NCI-H345 treated with DMSO at 0.1 percent for 48 hours (cell line): ENCODE data around the gene JAM3.
"Not testable (repeated sequence)": the region's sequence is repeated elsewhere in the genome, so short reads cannot be mapped to it uniquely, and the experiment has no call there.

ENCODE experiments used
- DNase-seq: peaks from one replicate; lab custom pipeline; 2025; ENCODE audit not compliant: unreplicated experiment; lab: John Stamatoyannopoulos, UW

Gene JAM3

DNA sequence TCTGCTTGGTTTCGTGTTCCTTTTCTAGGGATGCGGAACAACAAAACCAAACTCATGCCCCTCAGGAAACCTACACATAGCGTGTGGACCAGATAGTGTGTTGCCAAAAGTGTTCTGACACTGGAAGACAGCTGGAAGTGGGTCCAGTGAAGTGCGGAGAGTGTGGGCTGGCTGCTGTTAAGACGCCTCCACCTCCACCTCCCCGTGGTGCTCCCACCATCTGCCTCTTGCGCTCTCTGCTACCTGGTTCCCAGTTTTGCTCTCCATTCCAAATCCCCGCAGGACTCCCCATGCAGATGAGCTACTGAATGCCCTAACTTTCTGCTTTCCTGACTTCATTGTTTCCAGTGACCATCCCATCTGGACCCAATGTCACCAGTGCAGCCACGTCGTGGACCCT, 103.1 kb downstream of the JAM3 start:
- DNase-seq = no peak

DNA sequence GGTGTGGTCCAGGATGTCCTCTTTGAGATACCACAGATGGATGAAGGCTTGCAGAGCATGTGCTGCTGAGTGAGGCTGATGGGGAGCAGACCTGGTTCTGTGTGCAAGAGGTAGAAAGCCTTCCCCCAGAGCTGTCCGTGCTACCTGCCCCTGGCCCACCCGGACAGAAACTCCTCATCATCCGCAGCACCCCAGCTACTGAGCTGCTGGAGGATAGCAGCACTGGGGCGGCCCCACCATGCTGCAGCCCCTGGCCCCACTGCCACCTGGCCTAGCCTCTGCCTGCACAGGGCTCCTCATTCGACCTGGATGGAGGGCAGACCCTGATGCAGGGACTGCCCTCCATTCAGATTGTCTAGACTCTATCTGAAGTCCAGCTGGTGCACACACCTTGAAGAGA, 104.4 kb downstream of the JAM3 start:
- no peak for DNase-seq

DNA sequence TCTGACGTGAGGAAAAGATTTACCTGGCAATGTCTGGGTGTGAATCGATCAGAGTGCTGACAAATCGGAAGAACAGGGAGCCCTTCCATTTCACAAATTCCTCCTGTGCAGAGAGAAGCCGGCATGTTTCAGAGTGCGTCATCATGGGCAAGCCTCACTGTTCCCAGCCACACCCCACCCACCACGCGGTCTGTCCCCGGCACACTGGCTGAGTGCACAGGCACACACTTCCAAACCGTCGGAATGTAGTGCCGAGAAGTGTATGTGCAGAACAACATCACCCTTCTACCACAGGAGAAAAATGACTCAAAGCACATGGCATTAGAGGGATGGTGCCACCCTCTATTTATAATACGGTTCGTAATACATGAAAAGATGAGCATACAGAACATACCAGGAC, 107.4 kb downstream of the JAM3 start:
- DNase-seq = no peak

DNA sequence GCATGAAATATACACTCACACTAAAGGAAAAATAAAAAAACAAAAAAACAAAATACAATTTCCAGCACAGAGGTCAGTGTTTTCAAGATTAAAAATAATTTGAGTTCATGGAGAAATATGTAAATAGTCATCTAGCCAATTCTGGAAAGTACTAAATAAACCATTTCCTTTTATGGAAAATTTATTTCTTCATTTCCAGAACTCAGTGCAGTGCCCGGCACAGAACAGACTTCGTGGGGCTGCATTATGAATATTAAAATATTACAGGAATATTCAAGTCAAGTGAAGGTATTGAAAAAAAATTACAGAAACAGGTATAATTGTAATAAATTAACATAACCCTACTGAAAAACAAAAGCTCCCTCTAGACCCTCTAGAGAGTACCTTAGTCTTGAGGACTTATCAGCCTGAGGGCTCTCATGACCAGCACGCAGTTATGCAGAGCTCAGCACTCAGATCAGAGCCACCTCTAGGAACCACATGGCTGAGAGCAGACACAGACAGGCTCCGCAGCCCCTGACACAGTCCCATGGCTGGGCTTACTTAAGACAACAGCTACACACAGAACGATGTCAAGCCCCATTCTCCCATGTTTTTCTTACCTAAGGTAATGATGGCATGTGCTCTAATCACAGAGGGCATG, 109.3 kb downstream of the JAM3 start:
- no peak for DNase-seq

DNA sequence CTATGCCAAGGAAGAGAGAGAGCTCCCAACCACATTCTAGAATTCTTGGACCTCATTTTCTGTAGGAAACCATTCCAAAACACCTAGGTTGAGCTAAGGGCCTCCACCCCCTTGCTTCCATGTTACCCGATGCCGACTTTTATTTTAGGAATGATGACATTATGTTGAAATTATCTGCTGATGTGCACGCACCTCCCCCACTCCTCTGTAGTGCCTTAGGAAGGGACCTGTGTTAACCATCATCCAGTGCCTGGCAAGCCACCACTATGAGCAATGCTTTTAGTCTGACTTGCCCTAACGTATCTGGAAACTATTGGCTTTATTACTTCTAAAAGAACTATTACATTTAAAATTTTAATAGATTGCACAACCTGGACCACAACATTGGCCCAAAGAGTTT, 112.8 kb downstream of the JAM3 start:
- no peak for DNase-seq

DNA sequence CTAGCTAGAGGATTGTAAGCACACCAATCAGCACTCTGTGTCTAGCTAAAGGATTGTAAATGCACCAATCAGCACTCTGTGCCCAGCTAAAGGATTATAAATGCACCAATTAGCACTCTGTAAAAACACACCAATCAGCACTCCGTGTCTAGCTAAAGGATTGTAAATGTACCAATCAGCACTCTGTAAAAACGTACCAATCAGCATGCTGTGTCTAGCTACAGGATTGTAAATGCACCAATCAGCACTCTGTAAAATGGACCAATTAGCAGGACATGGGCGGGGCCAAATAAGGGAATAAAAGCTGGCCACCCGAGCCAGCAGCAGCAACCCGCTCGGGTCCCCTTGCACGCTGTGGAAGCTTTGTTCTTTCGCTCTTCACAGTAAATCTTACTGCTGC, 119.2 kb downstream of the JAM3 start:
- not testable (repeated sequence) for DNase-seq

DNA sequence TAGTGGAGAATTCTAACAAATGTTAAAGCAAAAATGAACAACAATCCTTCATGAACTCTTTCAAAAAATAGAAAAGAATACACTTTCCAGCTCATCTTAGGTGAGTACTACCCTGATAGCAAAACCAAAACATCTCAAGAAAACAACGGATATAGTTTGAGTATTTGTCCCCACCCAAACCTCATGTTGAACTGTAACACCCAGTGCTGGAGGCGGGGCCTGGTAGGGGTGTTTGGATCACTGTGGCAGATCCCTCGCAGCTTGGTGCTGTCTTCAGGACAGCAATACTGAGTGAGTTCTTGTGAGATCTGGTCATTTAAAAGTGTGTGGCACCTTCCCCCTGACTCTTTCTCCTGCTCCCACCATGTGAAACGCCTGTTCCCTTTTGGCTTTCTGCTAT, 127.9 kb downstream of the JAM3 start:
- no peak for DNase-seq

DNA sequence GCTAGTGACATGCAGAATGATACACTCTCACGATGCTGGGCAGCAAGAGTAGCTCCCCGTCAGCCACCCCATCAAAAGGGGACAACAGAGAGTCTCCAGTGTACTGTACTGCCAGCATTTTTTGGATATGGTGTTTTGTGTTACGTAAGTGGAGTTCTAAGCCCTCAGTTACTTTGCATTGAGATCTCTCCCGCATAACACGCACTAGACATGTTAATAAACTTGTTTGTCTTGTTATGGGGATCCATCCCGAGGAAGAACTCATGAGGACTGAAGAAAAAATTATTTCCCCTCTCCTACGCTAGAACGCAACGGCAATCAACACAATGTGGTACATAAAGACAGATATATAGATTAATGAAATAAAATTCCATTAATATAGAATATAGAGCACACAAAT, 130.7 kb downstream of the JAM3 start:
- no peak for DNase-seq

DNA sequence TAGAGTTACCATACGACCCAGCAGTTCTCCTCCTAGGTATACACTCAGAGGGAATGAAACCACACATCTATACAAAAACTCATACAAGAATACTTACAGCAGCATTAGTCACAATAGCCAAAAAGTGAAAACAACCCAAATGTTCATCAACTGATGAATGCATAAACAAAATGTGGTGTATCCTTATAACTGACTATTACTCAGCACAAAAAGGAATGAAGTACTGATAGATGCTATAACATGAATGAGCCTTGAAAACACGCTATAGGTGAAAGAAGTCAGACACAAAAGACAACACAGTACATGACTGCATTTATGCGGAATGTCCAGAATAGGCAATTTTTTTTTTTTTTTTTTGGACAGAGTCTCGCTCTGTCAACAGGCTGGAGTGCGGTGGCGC, 131.8 kb downstream of the JAM3 start:
- DNase-seq = no peak
